GM12878 (cell line): ENCODE measurements around the gene DNAJB14. TPM values are rescaled to one million over a fixed set of nuclear protein-coding genes. Genes with fewer than 3 reads are reported as not detected.

Source experiments
- ATAC-seq: fragments of 200-7000 bp; cut with Tn5 transposase; 3 replicates; pipeline ENCODE4 v1.9.1; 2020; ENCODE audit warnings: mild to moderate bottlenecking, moderate library complexity
- BruUV-seq: library from RNA; stranded (reverse); fragments of 400-500 nt; replicated peaks from 2 replicates; lab custom pipeline; 2021; lab: Mats Ljungman, UMichigan
- CTCF ChIA-PET: fragments of 300-600 bp; sonication (Branson Sonifier 250); formaldehyde crosslinking; extraction: SDS; loops from one replicate; lab custom pipeline; 2021; ENCODE audit warnings: inconsistent platforms; lab: Yijun Ruan, JAX
- POLR2A ChIA-PET: fragments of 350-600 bp; formaldehyde crosslinking; extraction: SDS; loops from one replicate; lab custom pipeline; 2021; ENCODE audit warnings: inconsistent platforms; lab: Charles Lee
- RAD21 ChIA-PET: fragments of 300-600 bp; sonication (Branson Sonifier 250); formaldehyde crosslinking; loops from one replicate; lab custom pipeline; 2023; ENCODE audit warnings: antibody characterized with exemption; ENCODE audit not compliant: unreplicated experiment; lab: Charles Lee
- SMC1A ChIA-PET: fragments of 300-600 bp; sonication (Branson Sonifier 250); formaldehyde crosslinking; loops from one replicate; lab custom pipeline; 2023; ENCODE audit not compliant: unreplicated experiment, uncharacterized antibody; lab: Charles Lee
- DNase-seq: peaks from one replicate; pipeline ENCODE4 v3.0.0-alpha.2; 2011; ENCODE audit warnings: low read depth, low spot score
- FAIRE-seq: peaks from 3 replicates; lab custom pipeline; 2011; peaks lifted over from hg19 to GRCh38; lab: Jason Lieb, UNC
- H2AFZ ChIP-seq: 2 replicates; pipeline ENCODE4 v1.6.0; 2011; ENCODE audit warnings: low read depth, low read length, control low read depth; ENCODE audit not compliant: control insufficient read depth
- H3K27ac ChIP-seq: 2 replicates; pipeline ENCODE4 v1.5.1; 2011; ENCODE audit warnings: control low read depth; ENCODE audit not compliant: control insufficient read depth, insufficient read depth
- H3K27me3 ChIP-seq, 2 experiments: replicated peaks in 1 of 2; 2 replicates each; pipeline versions ENCODE4 v1.6.0 to v1.6.1; 2011; ENCODE audit warnings: low read length in 1 of 2; ENCODE audit not compliant: control insufficient read depth in 2 of 2, insufficient read depth in 2 of 2
- H3K36me3 ChIP-seq, 2 experiments: 2 replicates each; pipeline ENCODE4 v1.5.1; 2011; ENCODE audit warnings: low read length in 1 of 2; ENCODE audit not compliant: control insufficient read depth in 2 of 2, insufficient read depth in 2 of 2
- H3K4me1 ChIP-seq: 2 replicates; pipeline ENCODE4 v1.6.1; 2011; ENCODE audit warnings: mild to moderate bottlenecking, low read length, moderate library complexity, mixed read lengths; ENCODE audit not compliant: control insufficient read depth, insufficient read depth
- H3K4me2 ChIP-seq: 2 replicates; pipeline ENCODE4 v1.6.0; 2011; ENCODE audit warnings: control low read depth; ENCODE audit not compliant: control insufficient read depth, insufficient read depth
- H3K4me3 ChIP-seq: fragments of 200-600 bp; sonication (generic); 2 replicates; pipeline ENCODE4 v1.5.1; 2016
- H3K79me2 ChIP-seq: 2 replicates; pipeline ENCODE4 v1.6.0; 2011; ENCODE audit warnings: low read length; ENCODE audit not compliant: control insufficient read depth, insufficient read depth
- H3K9ac ChIP-seq: 2 replicates; pipeline ENCODE4 v1.8.0; 2011; ENCODE audit warnings: low read length, control low read depth, mixed read lengths; ENCODE audit not compliant: control insufficient read depth, insufficient read depth
- H3K9me3 ChIP-seq: replicated peaks from 3 replicates; pipeline ENCODE4 v1.5.1; 2011; ENCODE audit warnings: mild to moderate bottlenecking, low read length; ENCODE audit not compliant: control insufficient read depth, insufficient read depth
- H4K20me1 ChIP-seq: 2 replicates; pipeline ENCODE4 v1.6.0; 2011; ENCODE audit not compliant: control insufficient read depth, insufficient read depth
- ASH2L ChIP-seq: fragments of 300-600, 200-600 bp; sonication (generic); IDR thresholded peaks from 2 replicates; pipeline ENCODE4 v1.6.1; 2017; ENCODE audit warnings: low read depth, mild to moderate bottlenecking, borderline replicate concordance
- BMI1 ChIP-seq: fragments of 450-650 bp; IDR thresholded peaks from 2 replicates; pipeline ENCODE4 v1.6.1; 2016; ENCODE audit warnings: mild to moderate bottlenecking, moderate library complexity, borderline replicate concordance
- HDAC6 ChIP-seq: fragments of 200-600 bp; sonication (generic); IDR thresholded peaks from one replicate; pipeline ENCODE4 v1.8.0; 2017; ENCODE audit warnings: antibody characterized with exemption; ENCODE audit not compliant: unreplicated experiment
- NR2C2 ChIP-seq: IDR thresholded peaks from 2 replicates; pipeline ENCODE4 v1.6.1; 2011; ENCODE audit warnings: borderline replicate concordance, low read depth; ENCODE audit not compliant: control insufficient read depth, insufficient read length
- PML ChIP-seq: IDR thresholded peaks from 2 replicates; pipeline ENCODE4 v1.6.1; 2012; ENCODE audit warnings: low read length, inconsistent platforms
- POLR2AphosphoS2 ChIP-seq: IDR thresholded peaks from 2 replicates; pipeline ENCODE4 v1.6.1; 2011; ENCODE audit warnings: low read depth, mild to moderate bottlenecking, low read length, improper control_type of control experiment, moderate library complexity
- RB1 ChIP-seq: fragments of 450-650 bp; formaldehyde crosslinking; IDR thresholded peaks from 2 replicates; pipeline ENCODE4 v1.6.1; 2017; ENCODE audit warnings: mild to moderate bottlenecking, borderline replicate concordance
- RFX5 ChIP-seq: IDR thresholded peaks from 2 replicates; pipeline ENCODE4 v1.6.1; 2011; ENCODE audit warnings: low read depth, low read length, improper control_type of control experiment
- SIX5 ChIP-seq: IDR thresholded peaks from 2 replicates; pipeline ENCODE4 v1.6.1; 2011; ENCODE audit warnings: mild to moderate bottlenecking, low read depth, low read length, moderate library complexity; ENCODE audit not compliant: severe bottlenecking
- SKIL ChIP-seq: fragments of 450-650 bp; IDR thresholded peaks from 2 replicates; pipeline ENCODE4 v1.6.1; 2017; ENCODE audit warnings: mild to moderate bottlenecking, low read depth, inconsistent platforms; ENCODE audit not compliant: poor library complexity, severe bottlenecking
- WRNIP1 ChIP-seq: IDR thresholded peaks from 2 replicates; pipeline ENCODE4 v1.6.1; 2011; ENCODE audit warnings: low read depth, low read length, improper control_type of control experiment, borderline replicate concordance
- YBX1 ChIP-seq: fragments of 450-650 bp; IDR thresholded peaks from 2 replicates; pipeline ENCODE4 v1.6.1; 2016; ENCODE audit warnings: antibody characterized with exemption
- ZNF217 ChIP-seq: fragments of 450-650 bp; IDR thresholded peaks from 2 replicates; pipeline ENCODE4 v1.6.1; 2017; ENCODE audit warnings: antibody characterized with exemption, mild to moderate bottlenecking
- whole genome bisulfite sequencing: methylation state at CpG from one replicate; pipeline ENCODE4 v1.1.6; 2016; ENCODE audit warnings: low lambda C conversion rate; ENCODE audit not compliant: insufficient replicate concordance, insufficient coverage; ENCODE audit errors: missing lambda C conversion rate; 5-methylcytosine and 5-hydroxymethylcytosine counted together
- in situ Hi-C: fragments of 300-500 bp; cut with MboI; formaldehyde crosslinking; loops from 9 replicates; pipeline ENCODE4 v1.14.3; 2018; ENCODE audit warnings: mixed read lengths
- intact Hi-C: fragments of 100-400 bp; cut with micrococcal nuclease; formaldehyde crosslinking; loops from one replicate; pipeline ENCODE4 v1.14.2; 2022; ENCODE audit not compliant: unreplicated experiment
- polyA plus RNA-seq, 11 experiments: library from polyadenylated mRNA; depleted of rRNA in 4 of 11; unstranded in 6 of 11; stranded (reverse) in 5 of 11; fragments of >200 nt; fragmentation: Nextera tagmentation in 4 of 11; fragmentation: Illumina TruSeq in 1 of 11; extraction: Ambion mirVana in 4 of 11; extraction: Trizol in 1 of 11; gene quantifications; 1 replicate in 1 of 11; 2 replicates in 10 of 11; pipeline versions ENCODE4 v1.2.1 to v1.2.3, GENCODE V29; 2011 to 2016; ENCODE audit warnings: inconsistent platforms in 2 of 11, missing spikeins in 2 of 11, low read depth in 1 of 11
- total RNA-seq, 4 experiments: library from RNA; depleted of rRNA in 3 of 4; stranded (reverse); fragments of >200 nt in 3 of 4; fragmentation: Illumina TruSeq in 1 of 4; extraction: Trizol in 1 of 4; gene quantifications; 2 replicates each; pipeline versions ENCODE4 v1.2.1 to v1.2.3, GENCODE V29; 2013 to 2021
- TF ChIP-seq, protein P1 (sequence below): fragments of 450-650 bp; IDR thresholded peaks from 2 replicates; pipeline ENCODE4 v1.6.1; 2017; ENCODE audit warnings: mild to moderate bottlenecking, moderate library complexity
- TF ChIP-seq, protein P2 (sequence below): fragments of 450-650 bp; IDR thresholded peaks from 2 replicates; pipeline ENCODE4 v1.6.1; 2016; ENCODE audit warnings: mild to moderate bottlenecking
- TF ChIP-seq, protein P3 (sequence below): IDR thresholded peaks from 2 replicates; pipeline ENCODE4 v1.6.1; 2011; ENCODE audit warnings: borderline replicate concordance, low read depth, mild to moderate bottlenecking, moderate library complexity, mixed read lengths, low read length; ENCODE audit not compliant: insufficient read depth; ENCODE audit errors: extremely low read length

Gene DNAJB14
- total and polyA plus RNA-seq, 10 of the 15 experiments (the other 5 are each of a cell fraction or from before 2014, with no cell fraction given), result 9.5 to 49.2 (median 27.8) TPM

DNA sequence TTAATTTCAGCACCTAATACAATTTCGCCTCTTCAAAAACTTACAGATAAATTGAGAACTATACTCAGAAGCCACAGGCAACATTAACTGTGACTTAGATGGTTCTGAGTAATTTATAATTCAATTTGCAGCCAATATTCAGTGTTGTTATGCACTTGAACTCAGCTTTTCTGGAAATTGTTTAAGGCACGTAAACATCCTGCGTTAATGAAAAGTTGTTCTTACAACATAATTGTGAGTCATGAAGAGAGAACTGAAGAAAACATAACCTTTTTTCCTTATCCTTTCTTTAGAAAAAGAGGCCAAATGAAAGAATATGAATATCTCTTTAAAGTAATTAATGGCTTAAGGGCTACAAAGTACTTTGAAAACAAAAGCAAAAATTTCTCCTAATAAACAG lies 20.3 kb upstream of the DNAJB14 start:
- no peaks in the 10 kb centered on the region for H3K9me3 ChIP-seq
- H3K9ac ChIP-seq, result no peak overlapping the region
- BruUV-seq, result no TSS peak
- SMC1A ChIA-PET, result no interaction called here
- H3K4me3 ChIP-seq, result no peak overlapping the region
- no peaks in the 10 kb centered on the region for H3K36me3 ChIP-seq
- DNase-seq (no peak), ATAC-seq (no peak), FAIRE-seq (no peak)
- no peak overlapping the region for H2AFZ ChIP-seq
- CTCF ChIA-PET, result no interaction called here
- no peaks in the 10 kb centered on the region for H4K20me1 ChIP-seq
- 90% methylated on average over 3 of the region's 3 CpGs for WGBS
- H3K27me3 ChIP-seq, result no peaks in the 10 kb centered on the region
- H3K79me2 ChIP-seq, result no peaks in the 10 kb centered on the region
- RAD21 ChIA-PET, result no interaction called here
- H3K4me2 ChIP-seq, result no peak overlapping the region
- POLR2A ChIA-PET, result no interaction called here
- H3K27ac ChIP-seq, result no peak overlapping the region
- H3K4me1 ChIP-seq, result no peaks in the 10 kb centered on the region
- in situ Hi-C loops (no loop called here), intact Hi-C loops (no loop called here)
- no peak for TF ChIP-seq HDAC6
- no peak for TF ChIP-seq PML
- no peak for TF ChIP-seq BMI1
- TF ChIP-seq SIX5, result no peak
- no peak for TF ChIP-seq RB1
- TF ChIP-seq ASH2L, result no peak
- no peak for TF ChIP-seq SKIL
- TF ChIP-seq POLR2AphosphoS2, result no peak
- TF ChIP-seq, protein P1, sequence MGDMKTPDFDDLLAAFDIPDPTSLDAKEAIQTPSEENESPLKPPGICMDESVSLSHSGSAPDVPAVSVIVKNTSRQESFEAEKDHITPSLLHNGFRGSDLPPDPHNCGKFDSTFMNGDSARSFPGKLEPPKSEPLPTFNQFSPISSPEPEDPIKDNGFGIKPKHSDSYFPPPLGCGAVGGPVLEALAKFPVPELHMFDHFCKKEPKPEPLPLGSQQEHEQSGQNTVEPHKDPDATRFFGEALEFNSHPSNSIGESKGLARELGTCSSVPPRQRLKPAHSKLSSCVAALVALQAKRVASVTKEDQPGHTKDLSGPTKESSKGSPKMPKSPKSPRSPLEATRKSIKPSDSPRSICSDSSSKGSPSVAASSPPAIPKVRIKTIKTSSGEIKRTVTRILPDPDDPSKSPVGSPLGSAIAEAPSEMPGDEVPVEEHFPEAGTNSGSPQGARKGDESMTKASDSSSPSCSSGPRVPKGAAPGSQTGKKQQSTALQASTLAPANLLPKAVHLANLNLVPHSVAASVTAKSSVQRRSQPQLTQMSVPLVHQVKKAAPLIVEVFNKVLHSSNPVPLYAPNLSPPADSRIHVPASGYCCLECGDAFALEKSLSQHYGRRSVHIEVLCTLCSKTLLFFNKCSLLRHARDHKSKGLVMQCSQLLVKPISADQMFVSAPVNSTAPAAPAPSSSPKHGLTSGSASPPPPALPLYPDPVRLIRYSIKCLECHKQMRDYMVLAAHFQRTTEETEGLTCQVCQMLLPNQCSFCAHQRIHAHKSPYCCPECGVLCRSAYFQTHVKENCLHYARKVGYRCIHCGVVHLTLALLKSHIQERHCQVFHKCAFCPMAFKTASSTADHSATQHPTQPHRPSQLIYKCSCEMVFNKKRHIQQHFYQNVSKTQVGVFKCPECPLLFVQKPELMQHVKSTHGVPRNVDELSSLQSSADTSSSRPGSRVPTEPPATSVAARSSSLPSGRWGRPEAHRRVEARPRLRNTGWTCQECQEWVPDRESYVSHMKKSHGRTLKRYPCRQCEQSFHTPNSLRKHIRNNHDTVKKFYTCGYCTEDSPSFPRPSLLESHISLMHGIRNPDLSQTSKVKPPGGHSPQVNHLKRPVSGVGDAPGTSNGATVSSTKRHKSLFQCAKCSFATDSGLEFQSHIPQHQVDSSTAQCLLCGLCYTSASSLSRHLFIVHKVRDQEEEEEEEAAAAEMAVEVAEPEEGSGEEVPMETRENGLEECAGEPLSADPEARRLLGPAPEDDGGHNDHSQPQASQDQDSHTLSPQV, result no peak
- TF ChIP-seq ZNF217, result no peak
- TF ChIP-seq, protein P2, sequence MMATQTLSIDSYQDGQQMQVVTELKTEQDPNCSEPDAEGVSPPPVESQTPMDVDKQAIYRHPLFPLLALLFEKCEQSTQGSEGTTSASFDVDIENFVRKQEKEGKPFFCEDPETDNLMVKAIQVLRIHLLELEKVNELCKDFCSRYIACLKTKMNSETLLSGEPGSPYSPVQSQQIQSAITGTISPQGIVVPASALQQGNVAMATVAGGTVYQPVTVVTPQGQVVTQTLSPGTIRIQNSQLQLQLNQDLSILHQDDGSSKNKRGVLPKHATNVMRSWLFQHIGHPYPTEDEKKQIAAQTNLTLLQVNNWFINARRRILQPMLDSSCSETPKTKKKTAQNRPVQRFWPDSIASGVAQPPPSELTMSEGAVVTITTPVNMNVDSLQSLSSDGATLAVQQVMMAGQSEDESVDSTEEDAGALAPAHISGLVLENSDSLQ, result no peak
- no peak for TF ChIP-seq YBX1
- no peak for TF ChIP-seq WRNIP1
- TF ChIP-seq RFX5, result no peak
- TF ChIP-seq NR2C2, result no peak
- TF ChIP-seq, protein P3, sequence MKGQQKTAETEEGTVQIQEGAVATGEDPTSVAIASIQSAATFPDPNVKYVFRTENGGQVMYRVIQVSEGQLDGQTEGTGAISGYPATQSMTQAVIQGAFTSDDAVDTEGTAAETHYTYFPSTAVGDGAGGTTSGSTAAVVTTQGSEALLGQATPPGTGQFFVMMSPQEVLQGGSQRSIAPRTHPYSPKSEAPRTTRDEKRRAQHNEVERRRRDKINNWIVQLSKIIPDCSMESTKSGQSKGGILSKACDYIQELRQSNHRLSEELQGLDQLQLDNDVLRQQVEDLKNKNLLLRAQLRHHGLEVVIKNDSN, result no peak
